ENCODE results near the gene ZNF282.
"Not testable (repeated sequence)": the region's sequence is repeated elsewhere in the genome, so short reads cannot be mapped to it uniquely, and the experiment has no call there.

ZNF282 gene

DNA sequence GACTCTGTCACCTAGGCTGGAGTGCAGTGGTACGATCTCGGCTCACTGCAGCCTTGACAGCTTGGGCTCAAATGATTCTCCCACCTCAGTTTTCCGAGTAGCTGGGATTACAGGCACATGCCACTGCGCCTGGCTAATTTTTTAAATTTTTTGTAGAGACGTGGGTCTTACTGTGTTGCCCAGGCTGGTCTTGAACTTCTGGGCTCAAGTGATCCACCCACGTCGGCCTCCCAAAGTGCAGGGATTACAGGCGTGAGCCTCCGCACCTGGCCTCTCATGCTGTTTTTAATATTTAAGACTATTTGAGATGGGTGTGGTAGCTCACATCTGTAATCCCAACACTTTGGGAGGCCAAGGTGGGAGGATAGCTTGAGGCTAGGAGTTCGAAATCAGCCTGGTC is 56.2 kb downstream of the ZNF282 start:
- not testable (repeated sequence) for DNase-seq (ENCODE audit: extremely low spot score, insufficient read length, low read depth); FAIRE-seq

DNA sequence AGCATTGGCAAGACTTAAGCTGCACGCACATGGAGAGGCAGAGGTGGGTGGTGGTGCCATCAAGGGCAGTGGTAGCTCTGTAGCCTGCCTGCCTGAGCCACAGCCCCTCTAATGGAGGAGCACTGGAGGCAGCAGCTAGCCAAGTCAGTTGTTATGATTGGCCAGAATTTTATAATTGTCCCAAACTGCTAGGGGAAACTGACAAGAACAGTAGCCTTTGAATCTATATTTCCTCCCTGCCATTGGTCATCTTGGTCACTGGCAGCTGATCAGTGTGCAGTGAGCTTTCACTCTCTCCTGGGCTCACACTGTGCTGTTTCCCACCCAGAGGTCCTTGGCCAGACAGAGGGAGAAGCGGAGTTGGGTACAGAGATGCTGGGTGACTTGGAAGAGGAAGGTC is 57.0 kb downstream of the ZNF282 start:
- DNase-seq (ENCODE audit: extremely low spot score, insufficient read length, low read depth): no peak
- FAIRE-seq: no peak

- no peak for DNase-seq (ENCODE audit: extremely low spot score, insufficient read length, low read depth)
- FAIRE-seq: no peak
Observed at GRCh38 chr7:149253665-149254064, 58.3 kb downstream of the ZNF282 start.

- DNase-seq (ENCODE audit: extremely low spot score, insufficient read length, low read depth) (no peak), FAIRE-seq (no peak)
Observed at GRCh38 chr7:149254181-149254858, 59.0 kb downstream of the ZNF282 start.

DNA sequence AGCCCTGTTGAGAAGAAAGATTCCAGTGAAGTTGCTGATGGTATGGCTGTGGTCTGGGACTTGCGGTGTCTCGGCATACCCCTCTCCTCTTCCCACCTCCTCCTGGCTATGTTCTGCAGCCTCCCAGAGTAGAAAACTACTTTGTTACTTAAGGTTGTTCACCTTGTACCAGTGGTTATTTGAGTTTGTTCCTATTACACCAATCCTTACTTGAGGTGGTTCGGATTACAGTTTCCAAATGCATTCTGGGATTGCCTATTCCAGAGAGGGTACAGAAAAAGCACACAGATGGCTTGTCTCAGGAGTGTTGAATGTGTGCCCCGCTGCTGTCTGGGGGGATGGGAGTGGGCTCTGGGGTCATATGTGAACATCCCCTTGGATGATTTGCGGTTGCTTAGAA is 59.8 kb downstream of the ZNF282 start:
- FAIRE-seq (no peak), DNase-seq (ENCODE audit: extremely low spot score, insufficient read length, low read depth) (no peak)

- DNase-seq (ENCODE audit: extremely low spot score, insufficient read length, low read depth): no peak
- no peak for FAIRE-seq
Observed at GRCh38 chr7:149256568-149256967, 61.2 kb downstream of the ZNF282 start.

- FAIRE-seq: no peak
- no peak for DNase-seq (ENCODE audit: extremely low spot score, insufficient read length, low read depth)
Observed at GRCh38 chr7:149257146-149257545, 61.8 kb downstream of the ZNF282 start.

DNA sequence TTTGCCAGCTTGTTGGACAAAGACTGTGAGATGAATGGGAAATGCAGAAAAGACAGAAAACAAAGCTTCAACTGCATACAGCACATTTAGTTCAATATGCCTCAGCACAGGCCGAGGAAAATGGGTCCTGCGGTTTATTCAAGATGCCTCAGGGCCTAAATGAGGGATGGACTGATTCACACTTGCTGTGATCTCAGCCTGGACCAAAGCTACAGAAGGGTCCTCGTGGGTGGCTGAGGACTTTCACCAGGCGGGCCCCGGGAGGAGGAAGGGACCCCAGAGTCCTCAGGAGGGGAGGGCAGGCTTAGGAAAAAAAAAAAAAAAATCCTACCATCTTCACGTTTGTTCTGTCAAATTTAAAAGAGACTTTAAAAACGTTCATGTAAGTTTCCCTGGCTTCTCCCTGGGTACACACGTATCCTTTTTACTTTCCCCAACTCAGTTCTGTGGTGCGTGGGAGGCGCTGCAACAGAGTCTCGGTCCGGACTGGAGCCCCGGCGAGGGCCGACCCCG is 66.0 kb downstream of the ZNF282 start:
- FAIRE-seq: no peak
- DNase-seq (ENCODE audit: extremely low spot score, insufficient read length, low read depth): no peak

- FAIRE-seq: peak; percentile 73
- peak; percentile 85 for DNase-seq (ENCODE audit: extremely low spot score, insufficient read length, low read depth)
Observed at GRCh38 chr7:149261829-149262617, 66.7 kb downstream of the ZNF282 start, which contains the start of gene ZNF783. Gene ZNF783 (plus strand): TSS chr7:149262196. CDS start chr7:149262334, 138 bp downstream.

- FAIRE-seq: no peak
- DNase-seq (ENCODE audit: extremely low spot score, insufficient read length, low read depth): no peak
Observed at GRCh38 chr7:149266451-149266850, 71.1 kb downstream of the ZNF282 start.

- DNase-seq (ENCODE audit: extremely low spot score, insufficient read length, low read depth): no peak
- FAIRE-seq: no peak
Observed at GRCh38 chr7:149267733-149268132, 72.4 kb downstream of the ZNF282 start.

DNA sequence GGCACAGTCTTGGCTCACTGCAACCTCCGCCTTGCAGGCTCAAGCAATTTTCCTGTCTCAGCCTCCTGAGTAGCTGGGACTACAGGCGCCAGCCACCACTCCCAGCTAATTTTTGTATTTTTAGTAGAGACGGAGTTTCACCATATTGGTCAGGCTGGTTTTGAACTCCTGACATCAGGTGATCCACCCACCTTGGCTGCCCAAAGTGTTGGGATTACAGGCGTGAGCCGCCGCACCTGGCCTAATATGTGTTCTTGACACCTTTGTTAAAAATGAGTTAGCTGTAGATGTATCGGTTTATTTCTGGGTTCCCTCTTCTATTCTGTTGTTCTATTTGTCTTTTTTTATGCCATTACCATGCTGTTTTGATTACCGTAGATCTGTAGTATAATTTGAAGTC is 79.1 kb downstream of the ZNF282 start:
- FAIRE-seq; DNase-seq (ENCODE audit: extremely low spot score, insufficient read length, low read depth): not testable (repeated sequence)

All from GM18507 (cell line).